HFFc6 (cell line): Measurements from ENCODE around the gene MC3R. TPM values are rescaled to one million over a fixed set of nuclear protein-coding genes. Genes with fewer than 3 reads are reported as not detected.

Experiments
- DNase-seq: peaks from one replicate; pipeline ENCODE4 v3.0.0-alpha.2; 2018
- H3K27ac Mint-ChIP-seq: 2 replicates; pipeline ENCODE4 v1.8.0; 2020; ENCODE audit warnings: mild to moderate bottlenecking, mixed read lengths
- H3K27me3 Mint-ChIP-seq: 2 replicates; pipeline ENCODE4 v1.8.0; 2021; ENCODE audit warnings: mild to moderate bottlenecking, moderate library complexity, mixed read lengths; ENCODE audit not compliant: insufficient read depth
- H3K36me3 Mint-ChIP-seq: 2 replicates; pipeline ENCODE4 v1.8.0; 2021; ENCODE audit warnings: low read depth, mixed read lengths
- H3K4me1 Mint-ChIP-seq: 2 replicates; pipeline ENCODE4 v1.8.0; 2020; ENCODE audit warnings: low read depth, mixed read lengths
- H3K4me3 Mint-ChIP-seq: 2 replicates; pipeline ENCODE4 v1.8.0; 2020; ENCODE audit warnings: mild to moderate bottlenecking, moderate library complexity, mixed read lengths
- H3K9me3 Mint-ChIP-seq: 2 replicates; pipeline ENCODE4 v1.8.0; 2020; ENCODE audit warnings: mild to moderate bottlenecking, mixed read lengths
- total RNA-seq, 6 experiments: library from RNA; stranded (reverse); fragmentation: NEBNext Ultra II Directional; extraction: Animal tissue kit (Norgen Biotek cat#: 25700); gene quantifications; 2 replicates in 1 of 6; 3 replicates in 5 of 6; pipeline ENCODE4 v1.2.3, GENCODE V29; 2021
- TF ChIP-seq, protein P1 (sequence below): fragments of 200-600 bp; sonication (generic); IDR thresholded peaks from 2 replicates; pipeline ENCODE4 v1.5.0; 2021; ENCODE audit warnings: antibody characterized with exemption, mild to moderate bottlenecking

Gene MC3R
- total RNA-seq, 6 experiments from 2014 or later: not detected

DNA sequence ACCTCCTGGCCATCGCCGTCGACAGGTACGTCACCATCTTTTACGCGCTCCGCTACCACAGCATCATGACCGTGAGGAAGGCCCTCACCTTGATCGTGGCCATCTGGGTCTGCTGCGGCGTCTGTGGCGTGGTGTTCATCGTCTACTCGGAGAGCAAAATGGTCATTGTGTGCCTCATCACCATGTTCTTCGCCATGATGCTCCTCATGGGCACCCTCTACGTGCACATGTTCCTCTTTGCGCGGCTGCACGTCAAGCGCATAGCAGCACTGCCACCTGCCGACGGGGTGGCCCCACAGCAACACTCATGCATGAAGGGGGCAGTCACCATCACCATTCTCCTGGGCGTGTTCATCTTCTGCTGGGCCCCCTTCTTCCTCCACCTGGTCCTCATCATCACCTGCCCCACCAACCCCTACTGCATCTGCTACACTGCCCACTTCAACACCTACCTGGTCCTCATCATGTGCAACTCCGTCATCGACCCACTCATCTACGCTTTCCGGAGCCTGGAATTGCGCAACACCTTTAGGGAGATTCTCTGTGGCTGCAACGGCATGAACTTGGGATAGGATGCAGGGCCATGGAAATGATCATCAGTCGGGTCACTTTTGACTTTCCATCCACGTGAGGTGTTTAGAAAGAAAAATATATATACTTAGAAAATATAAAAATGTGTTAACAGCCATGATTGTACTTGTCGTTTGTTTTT, 868 bp downstream of the MC3R start:
- no peak overlapping the region for H3K4me3 Mint-ChIP-seq
- H3K36me3 Mint-ChIP-seq: no peaks in the 10 kb centered on the region
- peaks cover 9% of the 10 kb centered on the region for H3K27me3 Mint-ChIP-seq
- no peak overlapping the region for H3K27ac Mint-ChIP-seq
- DNase-seq: no peak
- H3K4me1 Mint-ChIP-seq: no peaks in the 10 kb centered on the region
- TF ChIP-seq, protein P1, sequence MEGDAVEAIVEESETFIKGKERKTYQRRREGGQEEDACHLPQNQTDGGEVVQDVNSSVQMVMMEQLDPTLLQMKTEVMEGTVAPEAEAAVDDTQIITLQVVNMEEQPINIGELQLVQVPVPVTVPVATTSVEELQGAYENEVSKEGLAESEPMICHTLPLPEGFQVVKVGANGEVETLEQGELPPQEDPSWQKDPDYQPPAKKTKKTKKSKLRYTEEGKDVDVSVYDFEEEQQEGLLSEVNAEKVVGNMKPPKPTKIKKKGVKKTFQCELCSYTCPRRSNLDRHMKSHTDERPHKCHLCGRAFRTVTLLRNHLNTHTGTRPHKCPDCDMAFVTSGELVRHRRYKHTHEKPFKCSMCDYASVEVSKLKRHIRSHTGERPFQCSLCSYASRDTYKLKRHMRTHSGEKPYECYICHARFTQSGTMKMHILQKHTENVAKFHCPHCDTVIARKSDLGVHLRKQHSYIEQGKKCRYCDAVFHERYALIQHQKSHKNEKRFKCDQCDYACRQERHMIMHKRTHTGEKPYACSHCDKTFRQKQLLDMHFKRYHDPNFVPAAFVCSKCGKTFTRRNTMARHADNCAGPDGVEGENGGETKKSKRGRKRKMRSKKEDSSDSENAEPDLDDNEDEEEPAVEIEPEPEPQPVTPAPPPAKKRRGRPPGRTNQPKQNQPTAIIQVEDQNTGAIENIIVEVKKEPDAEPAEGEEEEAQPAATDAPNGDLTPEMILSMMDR: peak; percentile 22; the same call in 1 of the 2 replicates
- no peaks in the 10 kb centered on the region for H3K9me3 Mint-ChIP-seq

DNA sequence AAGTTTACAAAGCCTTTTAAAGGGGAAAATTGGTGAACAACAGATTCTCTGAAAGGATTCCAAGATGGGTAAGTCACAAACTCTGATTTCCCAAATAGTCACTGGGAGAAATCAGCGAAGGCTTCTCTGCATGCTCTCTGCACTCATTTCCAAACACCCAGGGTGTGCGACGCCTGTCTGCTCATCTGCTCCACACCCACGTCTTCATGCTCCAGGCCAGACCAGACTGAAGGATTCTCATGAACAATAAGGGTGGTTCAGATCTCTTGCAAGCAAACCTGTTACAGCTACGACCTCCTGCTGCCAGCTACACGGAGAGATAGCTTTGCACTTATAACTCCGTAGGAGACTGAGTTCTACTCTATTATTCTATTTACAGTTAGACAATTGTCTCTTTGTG, 1.4 kb downstream of the MC3R start:
- no peak for DNase-seq
- TF ChIP-seq, protein P1: no peak
- no peak overlapping the region for H3K4me3 Mint-ChIP-seq
- peaks cover 9% of the 10 kb centered on the region for H3K27me3 Mint-ChIP-seq
- no peaks in the 10 kb centered on the region for H3K4me1 Mint-ChIP-seq
- no peaks in the 10 kb centered on the region for H3K36me3 Mint-ChIP-seq
- no peaks in the 10 kb centered on the region for H3K9me3 Mint-ChIP-seq
- no peak overlapping the region for H3K27ac Mint-ChIP-seq

DNA sequence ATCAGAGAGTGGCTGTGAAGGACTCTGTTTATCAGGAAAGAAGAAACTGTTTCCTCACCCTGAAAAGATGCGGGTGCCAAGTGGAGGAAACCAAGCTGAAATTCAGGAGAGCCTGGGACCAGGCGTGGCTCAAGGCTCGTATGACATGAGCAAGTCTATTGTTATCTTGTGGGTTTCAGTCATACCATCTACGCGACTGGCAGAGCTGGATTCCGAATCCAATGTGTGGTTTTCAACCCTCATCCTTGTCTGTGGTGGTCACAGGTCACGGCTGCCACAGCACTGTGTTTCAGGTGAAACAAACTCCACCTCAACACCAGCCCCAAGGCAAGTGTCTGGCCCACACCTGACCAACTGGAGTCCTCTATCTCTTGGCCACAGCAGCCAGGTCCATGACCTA, 9.1 kb downstream of the MC3R start:
- TF ChIP-seq, protein P1: no peak
- Mint-ChIP-seq H3K27ac (no peak overlapping the region), H3K36me3 (no peaks in the 10 kb centered on the region), H3K9me3 (no peaks in the 10 kb centered on the region), H3K4me3 (no peak overlapping the region), H3K4me1 (no peaks in the 10 kb centered on the region), H3K27me3 (peaks cover 2% of the 10 kb centered on the region; the same call in 1 of the 2 replicates)
- no peak for DNase-seq

DNA sequence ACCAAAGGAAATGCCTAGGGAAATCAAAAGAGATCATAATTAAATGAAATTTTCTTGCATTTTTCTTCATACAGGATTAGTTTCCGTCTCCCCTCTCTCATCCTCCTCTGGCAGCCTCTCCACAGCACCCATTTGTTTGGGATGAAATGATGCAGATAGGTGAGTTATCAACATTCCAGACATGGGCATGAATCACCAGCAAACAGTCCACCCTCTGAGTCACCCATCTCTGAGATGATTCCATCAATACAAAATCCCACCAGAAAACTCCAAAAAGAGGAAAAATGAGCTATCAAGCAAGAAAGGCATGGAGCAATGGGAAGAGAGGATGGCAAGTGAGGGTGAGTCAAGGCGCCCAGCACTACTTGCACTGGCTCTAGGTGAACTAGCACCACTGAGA, 11.4 kb downstream of the MC3R start:
- TF ChIP-seq, protein P1: no peak
- Mint-ChIP-seq H3K27me3 (peaks cover 2% of the 10 kb centered on the region; the same call in 1 of the 2 replicates), H3K9me3 (no peaks in the 10 kb centered on the region), H3K4me3 (no peak overlapping the region), H3K27ac (no peak overlapping the region), H3K36me3 (no peaks in the 10 kb centered on the region), H3K4me1 (no peaks in the 10 kb centered on the region)
- DNase-seq: no peak

DNA sequence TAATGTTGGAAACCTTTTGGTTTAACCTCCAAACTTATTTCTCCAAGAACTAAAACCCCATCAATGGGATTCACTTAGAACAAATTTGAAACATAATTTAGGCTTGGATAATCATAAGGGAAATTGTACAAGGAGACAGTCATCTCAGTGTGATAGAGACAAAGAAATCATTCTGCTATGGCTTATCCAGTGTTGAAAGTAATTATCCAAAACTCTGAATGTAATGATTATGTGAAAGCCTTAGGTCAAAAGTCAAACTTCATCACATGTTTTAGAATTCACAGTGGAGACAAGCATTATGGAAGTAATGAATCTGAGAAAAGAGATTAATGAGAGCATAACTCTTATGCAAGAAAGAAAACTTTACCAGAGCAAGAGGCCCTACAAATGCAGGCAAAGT, 20.0 kb downstream of the MC3R start:
- Mint-ChIP-seq H3K36me3 (no peaks in the 10 kb centered on the region), H3K27ac (no peak overlapping the region), H3K4me1 (no peaks in the 10 kb centered on the region), H3K27me3 (no peaks in the 10 kb centered on the region; the same call in 1 of the 2 replicates), H3K9me3 (peaks cover 11% of the 10 kb centered on the region), H3K4me3 (no peak overlapping the region)
- TF ChIP-seq, protein P1: no peak
- no peak for DNase-seq
